ENCODE results near the gene FBXO11.

DNA sequence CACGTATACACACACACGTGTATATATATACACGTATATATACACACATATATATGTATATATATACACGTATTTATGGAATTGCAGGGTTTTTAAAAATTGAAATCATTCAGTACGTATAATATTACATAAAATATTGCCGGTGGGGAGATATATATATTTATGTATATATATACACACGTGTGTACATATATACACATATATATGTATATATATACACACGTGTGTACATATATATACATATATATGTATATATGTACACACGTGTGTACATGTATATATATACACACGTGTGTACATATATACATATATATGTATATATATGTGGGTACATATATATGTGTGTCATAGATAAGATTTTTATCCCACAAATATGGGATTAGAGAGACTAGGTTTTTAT lies 5.4 kb downstream of the FBXO11 start:
- TF ChIP-seq, protein P1, sequence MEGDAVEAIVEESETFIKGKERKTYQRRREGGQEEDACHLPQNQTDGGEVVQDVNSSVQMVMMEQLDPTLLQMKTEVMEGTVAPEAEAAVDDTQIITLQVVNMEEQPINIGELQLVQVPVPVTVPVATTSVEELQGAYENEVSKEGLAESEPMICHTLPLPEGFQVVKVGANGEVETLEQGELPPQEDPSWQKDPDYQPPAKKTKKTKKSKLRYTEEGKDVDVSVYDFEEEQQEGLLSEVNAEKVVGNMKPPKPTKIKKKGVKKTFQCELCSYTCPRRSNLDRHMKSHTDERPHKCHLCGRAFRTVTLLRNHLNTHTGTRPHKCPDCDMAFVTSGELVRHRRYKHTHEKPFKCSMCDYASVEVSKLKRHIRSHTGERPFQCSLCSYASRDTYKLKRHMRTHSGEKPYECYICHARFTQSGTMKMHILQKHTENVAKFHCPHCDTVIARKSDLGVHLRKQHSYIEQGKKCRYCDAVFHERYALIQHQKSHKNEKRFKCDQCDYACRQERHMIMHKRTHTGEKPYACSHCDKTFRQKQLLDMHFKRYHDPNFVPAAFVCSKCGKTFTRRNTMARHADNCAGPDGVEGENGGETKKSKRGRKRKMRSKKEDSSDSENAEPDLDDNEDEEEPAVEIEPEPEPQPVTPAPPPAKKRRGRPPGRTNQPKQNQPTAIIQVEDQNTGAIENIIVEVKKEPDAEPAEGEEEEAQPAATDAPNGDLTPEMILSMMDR (conservative IDR thresholded peaks at IDR 0.05): no peak
- no peak for TF ChIP-seq EZH2 (IDR thresholded peaks at IDR 0.05; ENCODE audit: low read depth)

Data from PC-9 (cell line).